Activated CD8-positive, alpha-beta memory T cell treated with anti-CD3 and anti-CD28 coated beads, Interleukin-2, amount 50 U/mL, for 4 hours (primary cell): ENCODE measurements around the gene NDUFB10.

Experiments used
- DNase-seq: peaks from one replicate; pipeline ENCODE4 v3.0.0-alpha.2; 2020

The NDUFB10 gene

DNA sequence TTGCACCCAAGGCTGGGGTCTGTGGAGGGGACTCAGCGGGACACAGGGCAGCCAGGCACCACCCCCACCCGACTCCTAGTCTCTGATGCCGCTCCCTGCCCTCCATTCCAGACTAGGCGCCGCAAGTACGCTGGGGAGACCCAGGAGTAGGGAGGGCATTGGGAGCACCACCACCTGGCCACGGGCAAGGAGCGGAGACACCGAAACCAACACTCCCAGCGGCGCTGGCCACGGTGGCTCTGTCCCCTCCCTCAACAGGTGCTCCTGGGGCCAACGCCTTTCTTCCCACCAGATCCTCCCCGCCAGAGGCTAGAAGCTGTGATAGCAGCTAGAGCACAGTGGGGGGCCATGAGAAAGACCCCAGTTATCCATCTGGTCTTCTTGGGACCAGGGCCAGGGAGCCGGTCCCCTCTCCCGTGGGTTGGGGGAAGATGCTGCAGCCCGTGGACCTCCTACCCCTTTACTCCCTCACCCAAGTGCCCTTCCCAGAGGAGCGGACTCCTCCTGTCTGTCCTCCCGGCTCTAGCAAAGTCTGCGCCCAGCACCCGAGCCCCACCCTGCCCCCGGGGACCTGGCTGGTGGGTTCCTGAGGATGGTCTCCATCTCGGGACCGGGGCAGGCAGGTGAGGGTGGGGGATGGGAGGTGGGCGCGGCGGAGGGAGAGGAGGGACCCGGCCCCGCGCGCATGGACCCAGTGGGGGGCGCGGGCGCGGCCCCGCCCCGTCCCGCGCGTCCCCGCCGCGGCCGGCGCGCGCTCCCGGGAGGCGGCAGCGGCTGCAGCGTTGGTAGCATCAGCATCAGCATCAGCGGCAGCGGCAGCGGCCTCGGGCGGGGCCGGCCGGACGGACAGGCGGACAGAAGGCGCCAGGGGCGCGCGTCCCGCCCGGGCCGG, 30.1 kb downstream of the NDUFB10 start, which contains the start of gene SYNGR3:
Gene SYNGR3 (plus strand): TSS at position 762 of the 892 bp plus-strand sequence. CDS start 133 bp downstream, outside the sequence.
- no peak for DNase-seq

GRCh38 chr16:1990101-1990350, 30.7 kb downstream of the NDUFB10 start:
- no peak for DNase-seq

- peak; percentile 55 for DNase-seq
Measured at GRCh38 chr16:1990351-1991134, 31.2 kb downstream of the NDUFB10 start.

DNA sequence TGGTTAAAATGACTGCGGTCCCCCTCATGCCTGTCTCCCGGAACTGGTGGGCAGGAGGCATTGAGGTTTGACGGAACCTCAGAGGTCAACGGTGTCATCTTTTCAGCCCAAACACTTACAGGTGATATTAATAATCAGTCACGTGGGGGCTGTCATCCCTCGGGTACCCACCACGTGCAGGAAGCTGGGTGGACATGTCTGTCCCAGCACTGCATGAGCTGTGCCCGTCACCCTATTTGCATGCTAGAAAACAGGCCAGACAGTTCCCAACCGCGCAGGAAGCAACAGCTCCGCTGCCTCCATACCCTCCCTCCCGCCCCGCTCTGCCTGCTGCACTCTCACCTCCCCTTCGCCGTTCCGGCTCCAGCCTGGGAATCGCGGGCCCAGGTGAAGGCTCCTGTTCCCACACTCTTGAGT, 31.8 kb downstream of the NDUFB10 start:
- DNase-seq, result peak; percentile 51

DNA sequence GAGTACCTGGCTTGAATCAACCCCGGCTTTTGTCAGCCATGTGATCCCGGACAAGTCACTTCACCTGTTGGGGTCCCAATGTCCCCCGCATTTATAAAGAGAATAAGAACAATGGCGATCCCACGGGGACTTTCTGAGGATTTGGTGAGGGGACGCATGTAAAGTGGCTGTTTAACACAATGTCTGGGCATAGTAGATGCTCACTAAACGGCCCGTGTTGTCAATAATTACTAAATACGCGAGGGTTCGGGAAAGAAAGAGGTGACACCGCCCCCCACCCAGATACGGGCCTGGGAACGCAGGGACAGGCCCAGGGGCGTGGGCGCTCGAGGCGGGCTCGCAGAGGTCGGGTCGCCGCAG, 32.2 kb downstream of the NDUFB10 start:
- no peak for DNase-seq

DNA sequence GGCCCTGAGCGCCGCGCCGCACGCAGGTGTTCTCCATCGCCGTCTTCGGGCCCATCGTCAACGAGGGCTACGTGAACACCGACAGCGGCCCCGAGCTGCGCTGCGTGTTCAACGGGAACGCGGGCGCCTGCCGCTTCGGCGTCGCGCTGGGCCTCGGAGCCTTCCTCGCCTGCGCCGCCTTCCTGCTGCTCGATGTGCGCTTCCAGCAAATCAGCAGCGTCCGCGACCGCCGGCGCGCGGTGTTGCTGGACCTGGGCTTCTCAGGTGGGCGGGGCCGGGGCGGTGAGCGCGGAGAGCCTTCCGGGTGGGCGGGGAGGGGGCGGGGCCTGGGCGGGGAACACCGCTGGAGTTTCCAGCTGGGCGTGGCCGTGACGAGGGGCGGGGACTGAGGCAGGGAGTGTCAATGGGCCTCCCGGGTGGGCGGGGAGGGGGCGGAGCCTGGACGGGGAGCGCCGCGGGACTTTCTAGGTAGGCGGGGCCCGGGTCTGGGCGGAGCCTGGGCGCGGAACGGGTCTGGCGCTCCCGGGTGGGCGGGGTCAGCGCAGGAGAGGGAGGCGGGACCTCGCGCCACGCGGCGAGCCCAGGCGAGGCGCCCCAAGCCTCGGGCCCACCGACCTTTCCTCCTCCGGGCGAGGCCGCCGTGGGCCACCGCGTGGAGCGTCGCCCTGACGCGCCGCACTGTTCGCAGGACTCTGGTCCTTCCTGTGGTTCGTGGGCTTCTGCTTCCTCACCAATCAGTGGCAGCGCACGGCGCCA, 32.8 kb downstream of the NDUFB10 start:
- DNase-seq, result peak; percentile 99

- DNase-seq, result peak; percentile 40
Measured at GRCh38 chr16:1992704-1993317, 33.5 kb downstream of the NDUFB10 start.

- DNase-seq, result no peak
Measured at GRCh38 chr16:1993731-1994131, 34.4 kb downstream of the NDUFB10 start.

DNA sequence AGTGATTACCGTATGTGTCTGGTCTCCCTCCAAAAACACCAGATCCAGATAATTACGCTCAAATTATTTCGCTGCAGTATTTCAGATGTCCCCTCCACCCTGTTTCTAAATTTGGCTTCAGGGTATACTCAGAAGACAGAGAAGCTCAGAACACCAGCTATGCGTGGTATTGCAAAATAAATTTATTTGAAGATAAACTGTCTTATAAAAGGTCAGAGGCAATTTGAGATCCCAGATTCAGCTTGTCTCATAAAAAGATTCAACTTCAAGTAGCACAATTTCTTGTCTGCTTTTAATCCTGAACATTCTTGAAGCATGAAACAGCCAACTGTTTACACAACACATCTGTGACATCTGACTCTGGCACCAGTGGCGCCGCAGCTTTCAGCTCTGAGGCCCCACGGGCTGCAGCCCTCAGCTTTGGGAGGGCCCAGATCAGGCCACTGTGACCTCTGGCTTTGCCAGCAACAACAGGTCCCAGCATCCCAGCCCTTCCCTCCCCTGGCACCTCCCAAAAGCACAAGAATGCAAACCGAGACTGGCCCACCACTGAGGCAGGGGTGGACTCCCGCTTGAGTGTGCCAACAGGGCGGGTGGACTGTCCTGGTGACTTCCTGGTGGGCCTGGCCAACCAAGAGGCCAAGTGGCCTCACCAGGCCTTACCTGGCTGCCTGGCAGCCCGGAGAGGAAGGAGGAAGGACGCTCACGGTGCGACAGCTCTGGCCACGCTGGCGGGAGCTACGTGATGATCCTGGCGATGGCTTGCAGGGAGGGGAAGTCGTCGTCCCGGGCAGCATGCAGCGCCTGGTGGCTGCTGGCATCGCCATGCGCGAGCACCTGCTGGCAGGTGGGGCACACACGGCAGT, 38.4 kb downstream of the NDUFB10 start:
- no peak for DNase-seq

GRCh38 chr16:1998360-1998835, 39.1 kb downstream of the NDUFB10 start:
- no peak for DNase-seq

DNA sequence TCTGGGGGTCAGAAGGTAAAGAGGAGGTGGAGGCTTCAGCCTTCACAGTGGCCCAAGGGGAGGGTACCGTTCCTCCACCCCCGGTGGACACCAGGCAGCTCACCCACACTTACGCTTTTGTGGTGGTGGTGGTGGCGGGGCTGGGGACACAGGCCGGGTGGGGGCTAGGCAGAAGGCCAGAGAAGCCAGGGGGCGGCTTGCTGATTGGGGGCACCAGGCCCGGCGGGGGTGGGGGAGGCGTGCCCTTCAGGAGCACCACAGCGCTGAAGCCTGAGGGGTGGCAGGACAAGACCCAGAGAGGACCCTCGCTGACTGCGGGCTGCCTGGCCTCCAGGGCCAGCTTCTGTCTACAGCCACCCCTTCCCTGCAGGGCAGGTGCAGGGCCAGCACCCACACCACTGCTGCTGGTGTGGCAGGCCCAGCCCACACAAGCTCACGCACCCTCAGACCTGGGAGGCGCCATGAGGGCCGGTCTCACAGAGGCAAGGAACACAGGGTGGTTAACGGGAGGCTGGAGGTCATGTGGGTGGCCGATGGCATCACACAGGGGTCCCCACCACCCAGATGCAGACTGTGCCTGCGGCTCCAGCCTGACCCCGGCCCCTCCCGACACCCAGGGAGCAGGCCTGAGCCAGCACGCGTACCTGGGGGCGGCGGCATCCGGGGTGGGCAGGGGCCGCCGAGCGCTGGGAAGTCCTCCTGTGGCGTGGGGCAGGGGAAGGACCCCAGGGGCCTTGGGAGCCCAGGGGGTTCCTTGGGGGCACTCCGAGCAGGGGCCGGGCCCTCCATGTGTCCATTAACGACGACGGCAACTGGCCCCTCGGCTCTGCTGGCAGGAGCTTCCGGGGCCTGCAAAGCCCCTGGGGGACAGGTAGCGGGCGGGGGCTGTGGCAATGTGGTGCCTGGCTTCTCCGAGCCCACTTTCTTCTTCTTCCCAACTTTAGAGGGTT, 39.8 kb downstream of the NDUFB10 start:
- no peak for DNase-seq

DNA sequence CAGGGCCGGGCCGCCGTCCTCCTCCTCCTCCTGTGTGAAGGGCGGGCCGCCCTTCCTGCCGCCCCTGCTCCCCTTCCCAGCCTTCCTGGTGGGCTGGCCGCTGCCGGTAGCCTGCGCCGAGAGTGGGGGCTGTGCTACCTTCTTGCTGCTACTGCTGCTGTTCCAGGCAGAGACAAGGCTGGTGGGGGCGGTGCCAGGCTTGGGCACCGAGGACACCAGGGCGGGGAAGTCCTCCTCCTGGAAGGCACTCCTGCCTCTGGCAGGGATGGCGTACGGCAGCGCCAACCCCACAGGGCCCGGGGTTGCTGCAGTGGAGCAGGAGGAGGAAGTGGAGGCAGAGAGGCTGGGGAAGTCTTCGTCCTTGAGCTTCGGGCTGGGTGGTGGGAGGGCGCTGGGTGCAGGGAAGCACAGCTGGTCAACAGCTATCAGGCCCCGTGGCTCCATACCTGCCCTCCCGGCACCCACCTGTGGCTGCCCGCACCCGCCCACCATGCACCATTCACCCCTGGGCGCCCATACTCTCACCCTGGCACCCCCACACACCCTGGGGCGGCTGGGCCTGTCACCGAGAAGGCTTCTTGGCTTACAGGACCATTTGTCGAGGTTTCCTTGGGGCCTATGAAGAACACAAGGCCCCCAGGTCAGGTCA, 40.7 kb downstream of the NDUFB10 start:
- DNase-seq, result peak; percentile 13

- DNase-seq, result peak; percentile 13
Measured at GRCh38 chr16:2001035-2001434, 41.7 kb downstream of the NDUFB10 start.

DNA sequence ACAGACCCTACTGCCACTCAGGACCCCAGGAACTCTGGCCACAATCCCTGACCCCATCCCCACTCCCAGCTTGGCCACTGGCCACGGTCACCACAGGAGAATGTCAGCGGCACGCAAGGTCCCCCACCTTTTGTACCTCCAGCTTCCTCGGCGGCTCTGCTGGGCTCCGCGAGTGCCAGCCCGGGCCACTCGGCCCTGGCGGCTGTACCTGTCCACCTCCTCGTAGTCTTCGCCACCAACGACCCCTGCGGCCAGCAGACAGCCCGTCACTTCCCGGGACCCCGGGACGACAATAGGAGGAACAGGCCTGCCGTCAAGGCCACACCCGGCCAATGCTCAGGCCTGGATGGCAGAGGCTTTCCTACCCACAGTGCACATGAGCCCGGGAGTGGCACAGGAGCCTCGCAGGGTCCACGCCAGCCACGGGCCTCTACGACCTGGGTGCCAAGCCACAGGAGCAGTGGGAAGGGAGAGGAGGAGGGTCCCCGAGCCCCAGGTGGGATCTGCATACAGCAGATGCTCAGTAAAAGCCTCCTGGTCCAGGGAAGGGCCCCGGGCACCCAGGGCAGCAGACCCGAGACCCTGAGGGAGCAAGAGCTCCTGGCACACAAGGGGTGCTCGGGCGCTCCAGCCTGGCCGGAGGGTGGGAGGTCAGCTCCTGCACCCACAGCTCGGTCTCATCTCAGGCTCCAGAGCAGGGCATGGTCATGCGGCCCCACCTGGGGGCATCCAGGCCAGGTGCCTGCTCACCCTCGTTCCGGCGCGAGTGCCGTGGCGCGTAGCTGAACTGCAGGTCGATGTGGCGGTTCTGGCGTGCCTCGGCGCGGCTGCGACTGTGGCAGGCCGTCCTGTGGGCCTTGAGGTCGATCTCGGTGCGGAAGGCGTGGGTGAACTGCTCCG, 42.4 kb downstream of the NDUFB10 start:
- peak; percentile 17 for DNase-seq

DNA sequence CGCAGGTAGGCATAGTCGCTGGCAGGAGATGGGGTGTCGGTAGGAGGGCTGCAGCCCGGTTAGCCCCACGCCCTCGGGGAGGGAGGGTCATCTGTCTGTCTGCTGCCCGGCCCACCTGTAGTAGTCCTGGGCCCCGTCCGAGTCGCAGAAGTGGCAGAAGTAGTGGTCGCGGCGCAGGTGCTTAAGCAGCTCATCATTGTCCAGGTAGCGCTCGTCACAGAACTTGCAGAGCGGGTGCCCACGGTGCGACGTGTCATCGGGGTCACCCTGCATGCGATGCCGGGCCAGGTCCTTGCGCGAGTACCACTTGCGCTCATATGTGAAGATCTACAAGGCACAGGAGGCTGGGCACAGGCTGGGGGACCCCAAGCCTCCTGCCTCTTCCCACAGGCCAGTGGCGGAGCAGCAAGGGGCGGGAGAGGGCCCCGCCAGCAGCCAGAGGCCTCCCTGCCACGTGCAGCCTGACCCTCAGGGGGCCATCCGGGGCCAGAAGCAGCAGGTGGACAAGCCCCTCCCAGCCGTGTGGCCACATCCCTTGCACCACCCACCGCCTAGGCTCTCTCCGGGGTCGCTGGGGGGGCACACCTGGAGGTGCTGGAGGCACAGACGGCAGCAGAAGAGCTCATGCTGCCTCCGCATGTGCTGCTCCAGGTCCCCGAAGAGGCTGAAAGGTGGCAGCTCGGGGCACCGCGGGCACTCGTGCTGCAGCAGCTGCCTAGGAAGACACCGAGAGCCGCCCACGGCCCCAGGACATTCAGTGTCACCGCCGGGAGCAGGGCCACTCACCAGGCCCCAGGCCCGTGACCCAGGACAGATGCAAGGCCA, 43.3 kb downstream of the NDUFB10 start:
- DNase-seq, result no peak

- no peak for DNase-seq
Measured at GRCh38 chr16:2003231-2003826, 44.0 kb downstream of the NDUFB10 start.

DNA sequence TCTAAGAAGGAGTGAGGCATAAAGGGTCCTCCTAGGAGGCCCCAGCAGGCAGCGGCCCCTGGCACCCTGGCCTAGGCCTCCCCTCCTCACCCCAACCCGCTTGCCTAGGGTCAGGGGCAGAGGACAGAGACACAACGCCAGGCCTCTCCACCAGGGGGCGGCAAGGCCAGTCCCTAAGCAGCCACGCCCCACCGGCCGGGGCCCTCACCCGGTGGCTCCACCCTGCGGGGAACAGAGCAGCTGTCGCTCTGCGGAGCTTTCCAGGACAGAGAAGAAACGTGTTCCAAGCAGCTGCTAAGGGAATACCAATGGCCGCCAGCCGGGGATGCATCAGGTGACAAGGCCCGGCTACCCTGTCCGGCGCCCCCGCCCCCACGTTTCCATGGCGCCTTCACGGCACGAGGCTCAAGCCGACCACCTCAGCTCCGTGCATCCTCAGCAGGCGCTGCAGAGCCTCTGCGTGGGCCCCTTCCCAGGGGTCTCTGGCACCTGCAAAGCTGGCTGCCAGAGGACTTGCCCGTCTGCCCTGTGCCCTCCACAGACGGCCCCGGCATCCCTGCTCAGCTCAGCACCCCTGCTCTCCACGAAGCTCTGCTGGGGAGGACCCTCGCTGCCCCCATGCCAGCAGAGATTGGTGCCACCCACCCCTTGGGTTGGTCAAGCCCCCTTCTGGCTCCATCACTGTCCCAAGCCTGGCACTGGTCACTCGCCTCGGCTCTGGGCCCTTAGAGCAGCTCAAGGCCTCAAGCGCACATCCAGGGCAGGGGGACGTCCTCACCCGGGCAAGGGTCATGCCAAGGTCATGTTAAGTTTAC, 44.7 kb downstream of the NDUFB10 start:
- DNase-seq, result peak; percentile 84
